ENCODE data around the gene TRMT13.

TRMT13 gene

GRCh38 chr1:100145116-100145515, 12.2 kb downstream of the TRMT13 start:
- no peak for DNase-seq (ENCODE audit: low read depth in 1 of 2, low spot score in 1 of 2)
- Histone ChIP-seq H3K27ac (replicated peaks) (no peak overlapping the region), H3K4me3 (replicated peaks; ENCODE audit: insufficient read depth, low read length) (no peak overlapping the region), H3K27me3 (ENCODE audit: insufficient read depth, poor library complexity, severe bottlenecking) (no peaks in the 10 kb centered on the region)
- TF ChIP-seq GABPA (IDR thresholded peaks at IDR 0.05; ENCODE audit: low read depth) (no peak), CTCF (IDR thresholded peaks at IDR 0.05; ENCODE audit: insufficient read depth, low read length) (no peak)

- TF ChIP-seq POLR2AphosphoS5 (IDR thresholded peaks at IDR 0.05; ENCODE audit: low read depth) (no peak), GABPA (IDR thresholded peaks at IDR 0.05; ENCODE audit: low read depth) (no peak), REST (IDR thresholded peaks at IDR 0.05; ENCODE audit: insufficient replicate concordance, low read depth) (no peak), CTCF (IDR thresholded peaks at IDR 0.05; ENCODE audit: insufficient read depth, low read length) (no peak), SPI1 (IDR thresholded peaks at IDR 0.05; ENCODE audit: borderline replicate concordance, low read depth) (no peak)
- no peaks in the 10 kb centered on the region for H3K27me3 ChIP-seq (ENCODE audit: insufficient read depth, poor library complexity, severe bottlenecking)
- DNase-seq (ENCODE audit: low read depth in 1 of 2, low spot score in 1 of 2), result no peak
- no peak overlapping the region for H3K27ac ChIP-seq (replicated peaks)
- no peak overlapping the region for H3K4me3 ChIP-seq (replicated peaks; ENCODE audit: insufficient read depth, low read length)
Observed at GRCh38 chr1:100146958-100147357, 14.0 kb downstream of the TRMT13 start.

- H3K4me3 ChIP-seq (replicated peaks; ENCODE audit: insufficient read depth, low read length), result no peak overlapping the region
- no peak for DNase-seq (ENCODE audit: low read depth in 1 of 2, low spot score in 1 of 2)
- no peaks in the 10 kb centered on the region for H3K27me3 ChIP-seq (ENCODE audit: insufficient read depth, poor library complexity, severe bottlenecking)
- H3K27ac ChIP-seq (replicated peaks), result no peak overlapping the region
- TF ChIP-seq POLR2AphosphoS5 (IDR thresholded peaks at IDR 0.05; ENCODE audit: low read depth), result no peak
- no peak for TF ChIP-seq SPI1 (IDR thresholded peaks at IDR 0.05; ENCODE audit: borderline replicate concordance, low read depth)
- no peak for TF ChIP-seq REST (IDR thresholded peaks at IDR 0.05; ENCODE audit: insufficient replicate concordance, low read depth)
- no peak for TF ChIP-seq GABPA (IDR thresholded peaks at IDR 0.05; ENCODE audit: low read depth)
- no peak for TF ChIP-seq CTCF (IDR thresholded peaks at IDR 0.05; ENCODE audit: insufficient read depth, low read length)
Observed at GRCh38 chr1:100147875-100148274, 14.9 kb downstream of the TRMT13 start.

- Histone ChIP-seq H3K4me3 (replicated peaks; ENCODE audit: insufficient read depth, low read length) (no peak overlapping the region), H3K27me3 (ENCODE audit: insufficient read depth, poor library complexity, severe bottlenecking) (no peaks in the 10 kb centered on the region), H3K27ac (replicated peaks) (no peak overlapping the region)
- TF ChIP-seq SPI1 (IDR thresholded peaks at IDR 0.05; ENCODE audit: borderline replicate concordance, low read depth) (no peak), GABPA (IDR thresholded peaks at IDR 0.05; ENCODE audit: low read depth) (no peak), CTCF (IDR thresholded peaks at IDR 0.05; ENCODE audit: insufficient read depth, low read length) (no peak), REST (IDR thresholded peaks at IDR 0.05; ENCODE audit: insufficient replicate concordance, low read depth) (no peak), POLR2AphosphoS5 (IDR thresholded peaks at IDR 0.05; ENCODE audit: low read depth) (no peak)
- no peak for DNase-seq (ENCODE audit: low read depth in 1 of 2, low spot score in 1 of 2)
Observed at GRCh38 chr1:100151679-100152078, 18.7 kb downstream of the TRMT13 start.

Data from HL-60 (cell line).